SU-DHL-6 (cell line): ENCODE results near the gene CDH23.

ENCODE experiments used
- EZH2phosphoT487 ChIP-seq: fragments of 200-600 bp; sonication (generic), shearing (Covaris generic); conservative IDR thresholded peaks from 2 replicates; pipeline ENCODE4 v1.6.1; 2018; ENCODE audit warnings: mild to moderate bottlenecking, antibody characterized with exemption, low read length, moderate library complexity, mixed read lengths
- TF ChIP-seq, protein P1 (sequence below): fragments of 200-600 bp; sonication (generic); IDR thresholded peaks from one replicate; pipeline ENCODE4 v1.5.1; 2017; ENCODE audit warnings: antibody characterized with exemption, mild to moderate bottlenecking, low read length, moderate library complexity; ENCODE audit not compliant: insufficient read depth, poor library complexity, severe bottlenecking

DNA sequence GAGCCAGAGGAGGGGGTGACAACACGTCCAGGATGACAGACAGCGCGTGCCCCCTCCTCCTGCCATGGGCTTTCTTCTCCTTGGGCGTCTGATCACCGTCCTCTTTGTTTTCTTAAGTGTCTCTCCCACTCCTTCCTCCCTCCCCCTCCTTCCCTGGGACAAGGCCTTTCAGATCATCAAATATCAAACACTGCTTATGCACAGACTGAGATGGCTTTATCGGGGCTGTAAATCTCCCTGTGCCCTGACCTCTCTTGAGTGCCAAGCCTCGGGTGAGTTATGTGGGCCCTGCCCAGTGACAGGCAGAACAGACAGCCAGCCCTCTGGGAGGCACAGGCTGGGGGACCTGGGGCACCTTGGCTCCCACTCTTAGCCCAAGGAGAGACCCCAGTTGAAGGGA is 206.4 kb downstream of the CDH23 start:
- TF ChIP-seq, protein P1, sequence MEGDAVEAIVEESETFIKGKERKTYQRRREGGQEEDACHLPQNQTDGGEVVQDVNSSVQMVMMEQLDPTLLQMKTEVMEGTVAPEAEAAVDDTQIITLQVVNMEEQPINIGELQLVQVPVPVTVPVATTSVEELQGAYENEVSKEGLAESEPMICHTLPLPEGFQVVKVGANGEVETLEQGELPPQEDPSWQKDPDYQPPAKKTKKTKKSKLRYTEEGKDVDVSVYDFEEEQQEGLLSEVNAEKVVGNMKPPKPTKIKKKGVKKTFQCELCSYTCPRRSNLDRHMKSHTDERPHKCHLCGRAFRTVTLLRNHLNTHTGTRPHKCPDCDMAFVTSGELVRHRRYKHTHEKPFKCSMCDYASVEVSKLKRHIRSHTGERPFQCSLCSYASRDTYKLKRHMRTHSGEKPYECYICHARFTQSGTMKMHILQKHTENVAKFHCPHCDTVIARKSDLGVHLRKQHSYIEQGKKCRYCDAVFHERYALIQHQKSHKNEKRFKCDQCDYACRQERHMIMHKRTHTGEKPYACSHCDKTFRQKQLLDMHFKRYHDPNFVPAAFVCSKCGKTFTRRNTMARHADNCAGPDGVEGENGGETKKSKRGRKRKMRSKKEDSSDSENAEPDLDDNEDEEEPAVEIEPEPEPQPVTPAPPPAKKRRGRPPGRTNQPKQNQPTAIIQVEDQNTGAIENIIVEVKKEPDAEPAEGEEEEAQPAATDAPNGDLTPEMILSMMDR, result no peak
- no peak for TF ChIP-seq EZH2phosphoT487
